GM23338 (cell line): ENCODE results near the gene GPR35. TPM values are rescaled to one million over a fixed set of nuclear protein-coding genes. Genes with fewer than 3 reads are reported as not detected.

Source experiments
- ATAC-seq: fragments of 200-7000 bp; cut with Tn5 transposase; 3 replicates; pipeline ENCODE4 v1.9.1; 2020
- DNase-seq: peaks from one replicate; pipeline ENCODE4 v3.0.0-alpha.2; 2015; ENCODE audit warnings: low spot score
- H2AFZ ChIP-seq: fragments of 200-600 bp; sonication (generic); 2 replicates; pipeline ENCODE4 v1.8.0; 2016; ENCODE audit warnings: antibody characterized with exemption, mild to moderate bottlenecking, moderate library complexity
- H3F3A ChIP-seq: fragments of 200-600 bp; sonication (generic); replicated peaks from 2 replicates; pipeline ENCODE4 v1.8.0; 2017; ENCODE audit warnings: antibody characterized with exemption, mixed run types, low read depth
- H3K27ac ChIP-seq: fragments of 200-600 bp; sonication (generic); 2 replicates; pipeline ENCODE4 v1.6.1; 2016; ENCODE audit warnings: low read depth
- H3K27me3 ChIP-seq: fragments of 200-600 bp; sonication (generic); 2 replicates; pipeline ENCODE4 v1.8.0; 2016; ENCODE audit warnings: mild to moderate bottlenecking, mixed run types, moderate library complexity; ENCODE audit not compliant: insufficient read depth
- H3K36me3 ChIP-seq: fragments of 200-600 bp; sonication (generic); 2 replicates; pipeline ENCODE4 v1.8.0; 2016; ENCODE audit warnings: mild to moderate bottlenecking; ENCODE audit not compliant: insufficient read depth
- H3K4me1 ChIP-seq: fragments of 200-600 bp; sonication (generic); 2 replicates; pipeline ENCODE4 v1.8.0; 2016; ENCODE audit warnings: mild to moderate bottlenecking, moderate library complexity; ENCODE audit not compliant: insufficient read depth
- H3K4me2 ChIP-seq: fragments of 200-600 bp; sonication (generic); 2 replicates; pipeline ENCODE4 v1.7.1; 2017; ENCODE audit warnings: mixed run types
- H3K4me3 ChIP-seq: fragments of 200-600 bp; sonication (generic); 2 replicates; pipeline ENCODE4 v1.6.1; 2016; ENCODE audit warnings: mixed run types
- H3K79me2 ChIP-seq: fragments of 200-600 bp; sonication (generic); replicated peaks from 2 replicates; pipeline ENCODE4 v1.8.0; 2017; ENCODE audit warnings: mild to moderate bottlenecking; ENCODE audit not compliant: insufficient read depth
- H3K9me2 ChIP-seq: fragments of 200-600 bp; sonication (generic); 2 replicates; pipeline ENCODE4 v1.8.0; 2017; ENCODE audit not compliant: insufficient read depth
- H4K20me1 ChIP-seq: fragments of 200-600 bp; sonication (generic); replicated peaks from 2 replicates; pipeline ENCODE4 v1.8.0; 2017; ENCODE audit warnings: mild to moderate bottlenecking; ENCODE audit not compliant: insufficient read depth
- H3K27ac Mint-ChIP-seq: 2 replicates; pipeline ENCODE4 v1.8.0; 2020; ENCODE audit warnings: inconsistent platforms, mild to moderate bottlenecking, moderate library complexity, mixed read lengths
- H3K27me3 Mint-ChIP-seq: 3 replicates; pipeline ENCODE4 v1.8.0; 2022; ENCODE audit warnings: low read depth, mild to moderate bottlenecking, moderate library complexity, mixed read lengths, inconsistent platforms; ENCODE audit not compliant: insufficient read depth, poor library complexity
- H3K36me3 Mint-ChIP-seq: 3 replicates; pipeline ENCODE4 v1.8.0; 2021; ENCODE audit warnings: low read depth, mild to moderate bottlenecking, inconsistent platforms, moderate library complexity, mixed read lengths
- H3K4me1 Mint-ChIP-seq: 3 replicates; pipeline ENCODE4 v1.8.0; 2020; ENCODE audit warnings: mild to moderate bottlenecking, inconsistent platforms, mixed read lengths
- H3K4me3 Mint-ChIP-seq: 3 replicates; pipeline ENCODE4 v1.8.0; 2021; ENCODE audit warnings: moderate library complexity, mild to moderate bottlenecking, inconsistent platforms, mixed read lengths
- H3K9me3 Mint-ChIP-seq: 3 replicates; pipeline ENCODE4 v1.8.0; 2020; ENCODE audit warnings: moderate library complexity, mild to moderate bottlenecking, inconsistent platforms, mixed read lengths
- CREB1 ChIP-seq: fragments of 250-450 bp; sonication (Bioruptor Pico); IDR thresholded peaks from 2 replicates; pipeline ENCODE4 v1.5.0; 2020; ENCODE audit warnings: low read depth, mild to moderate bottlenecking, moderate library complexity
- CTCF ChIP-seq, 2 experiments: fragments of 200-600 bp in 1 of 2; sonication (generic) in 1 of 2; conservative IDR thresholded peaks; 2 replicates each; pipeline versions ENCODE4 v1.5.1 to v1.6.1; 2016 to 2017; ENCODE audit warnings: antibody characterized with exemption in 2 of 2, low read depth in 2 of 2, mild to moderate bottlenecking in 2 of 2, moderate library complexity in 1 of 2
- ETS1 ChIP-seq: IDR thresholded peaks from 2 replicates; pipeline ENCODE4 v1.6.1; 2016; ENCODE audit warnings: antibody characterized with exemption
- EZH2 ChIP-seq: fragments of 200-600 bp; sonication (generic); IDR thresholded peaks from one replicate; pipeline ENCODE4 v1.8.0; 2017; ENCODE audit warnings: antibody characterized with exemption, mild to moderate bottlenecking, low read depth; ENCODE audit not compliant: unreplicated experiment
- EZH2phosphoT487 ChIP-seq: fragments of 200-600 bp; sonication (generic); IDR thresholded peaks from one replicate; pipeline ENCODE4 v1.8.1; 2018; ENCODE audit warnings: antibody characterized with exemption; ENCODE audit not compliant: unreplicated experiment
- JUNB ChIP-seq: IDR thresholded peaks from one replicate; pipeline ENCODE4 v1.6.1; 2016; ENCODE audit warnings: antibody characterized with exemption; ENCODE audit not compliant: unreplicated experiment
- NANOG ChIP-seq: IDR thresholded peaks from 2 replicates; pipeline ENCODE4 v1.6.1; 2016; ENCODE audit warnings: antibody characterized with exemption, borderline replicate concordance
- POLR2AphosphoS5 ChIP-seq: IDR thresholded peaks from 2 replicates; pipeline ENCODE4 v1.6.1; 2016; ENCODE audit warnings: antibody characterized with exemption, low read depth
- REST ChIP-seq: IDR thresholded peaks from one replicate; pipeline ENCODE4 v1.6.1; 2018; ENCODE audit warnings: antibody characterized with exemption; ENCODE audit not compliant: unreplicated experiment
- STAT1 ChIP-seq: IDR thresholded peaks from one replicate; pipeline ENCODE4 v1.6.1; 2016; ENCODE audit warnings: antibody characterized with exemption; ENCODE audit not compliant: unreplicated experiment
- ZNF114 ChIP-seq: fragments of 250-450 bp; sonication (Bioruptor Pico); IDR thresholded peaks from 2 replicates; pipeline ENCODE4 v1.5.0; 2020; ENCODE audit warnings: mild to moderate bottlenecking, moderate library complexity
- ZNF331 ChIP-seq: fragments of 250-450 bp; sonication (Bioruptor Pico); IDR thresholded peaks from 2 replicates; pipeline ENCODE4 v1.5.0; 2020; ENCODE audit warnings: low read depth, mild to moderate bottlenecking, moderate library complexity
- ZNF462 ChIP-seq: fragments of 250-450 bp; sonication (Bioruptor Pico); IDR thresholded peaks from 2 replicates; pipeline ENCODE4 v1.5.0; 2020; ENCODE audit warnings: mild to moderate bottlenecking, moderate library complexity
- polyA plus RNA-seq: library from polyadenylated mRNA; unstranded; fragments of >200 nt; fragmentation: Nextera tagmentation; extraction: Ambion mirVana; gene quantifications from 2 replicates; pipeline ENCODE4 v1.2.1, GENCODE V29; 2016
- total RNA-seq: library from RNA; depleted of rRNA; stranded (reverse); fragments of >200 nt; shearing (Covaris generic); gene quantifications from 2 replicates; pipeline ENCODE4 v1.2.3, GENCODE V29; 2014

Gene GPR35
- total and polyA plus RNA-seq, 2 experiments from 2014 or later = not detected

- Histone ChIP-seq H3K4me1 (no peaks in the 10 kb centered on the region), H3F3A (no peaks in the 10 kb centered on the region), H3K79me2 (no peaks in the 10 kb centered on the region), H3K36me3 (no peaks in the 10 kb centered on the region), H3K27me3 (no peaks in the 10 kb centered on the region), H3K9me2 (no peaks in the 10 kb centered on the region), H3K27ac (no peak overlapping the region), H4K20me1 (no peaks in the 10 kb centered on the region), H2AFZ (no peak overlapping the region), H3K4me2 (no peak overlapping the region), H3K4me3 (no peak overlapping the region)
- H3K9me3 Mint-ChIP-seq = peaks cover 51% of the 10 kb centered on the region
- H3K4me3 Mint-ChIP-seq = no peak overlapping the region
- H3K4me1 Mint-ChIP-seq = no peaks in the 10 kb centered on the region
- TF ChIP-seq CREB1 = no peak
- TF ChIP-seq CTCF (conservative IDR thresholded peaks at IDR 0.05; ENCODE audit: low read depth in 2 of 2) = no peak
- TF ChIP-seq ZNF114 = no peak
- no peak for TF ChIP-seq STAT1
- no peak for TF ChIP-seq REST
- TF ChIP-seq ZNF462 (CRISPR knock-in tag) = no peak
- no peak for TF ChIP-seq ETS1
- no peak for TF ChIP-seq EZH2phosphoT487
- TF ChIP-seq JUNB = no peak
- TF ChIP-seq ZNF331 (CRISPR knock-in tag) = no peak
- no peak for TF ChIP-seq POLR2AphosphoS5
- TF ChIP-seq EZH2 = no peak
- TF ChIP-seq NANOG = no peak
- H3K27ac Mint-ChIP-seq = no peak overlapping the region
- ATAC-seq (no peak), DNase-seq (no peak)
- H3K36me3 Mint-ChIP-seq = peaks cover 11% of the 10 kb centered on the region
- peaks cover 11% of the 10 kb centered on the region for H3K27me3 Mint-ChIP-seq
Observed at GRCh38 chr2:240636563-240637115, 11.4 kb downstream of the GPR35 start.
